B cell (primary cell): ENCODE measurements around the gene MOB3B.

Source experiments
- CTCF ChIP-seq: fragments of 200-600 bp; IDR thresholded peaks from one replicate; pipeline ENCODE4 v1.8.0; 2022; ENCODE audit warnings: antibody characterized with exemption, mild to moderate bottlenecking
- EZH2 ChIP-seq: IDR thresholded peaks from 2 replicates; pipeline ENCODE4 v1.6.1; 2012; ENCODE audit warnings: borderline replicate concordance, low read depth, mild to moderate bottlenecking, moderate library complexity, low read length; ENCODE audit not compliant: insufficient read depth, poor library complexity, severe bottlenecking

- no peak for TF ChIP-seq CTCF
- no peak for TF ChIP-seq EZH2
Measured at GRCh38 chr9:27413511-27414219, 115.9 kb downstream of the MOB3B start.
